ENCODE results near the gene RS1. TPM values are rescaled to one million over a fixed set of nuclear protein-coding genes. Genes with fewer than 3 reads are reported as not detected.

Gene RS1
- total and polyA plus RNA-seq, 12 donors: not detected

DNA sequence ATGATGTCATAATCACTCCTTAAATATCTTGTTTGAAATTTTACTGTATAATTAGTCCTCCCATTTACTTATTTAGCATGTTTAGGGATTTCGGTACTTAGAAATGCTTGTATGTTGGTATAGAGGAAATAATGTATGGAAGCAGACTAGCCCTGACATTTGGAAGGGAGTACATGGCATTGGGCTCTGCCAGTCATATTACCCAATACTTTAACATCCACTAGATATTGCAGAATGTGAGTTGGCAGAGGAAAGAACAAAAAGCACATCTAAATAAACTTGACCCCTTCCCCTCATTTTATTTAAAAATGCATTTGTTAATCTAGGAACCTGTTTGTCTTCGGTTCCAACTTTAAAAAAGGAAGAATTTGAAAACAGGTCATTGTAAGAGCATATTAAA is 77.8 kb downstream of the RS1 start:
- no peak for DNase-seq
- intact Hi-C loops (cut with DNase I): no loop called here
- Histone ChIP-seq H3K27me3 (no peaks in the 10 kb centered on the region), H3K36me3 (replicated peaks in 1 of 2) (no peaks in the 10 kb centered on the region), H3K4me1 (replicated peaks in 1 of 2) (no peaks in the 10 kb centered on the region), H3K27ac (no peak overlapping the region), H3K9me3 (replicated peaks in 1 of 3) (no peaks in the 10 kb centered on the region), H3K4me3 (no peak overlapping the region)
- no peak for TF ChIP-seq POLR2A (IDR thresholded peaks at IDR 0.05)
- no peak for TF ChIP-seq CTCF (IDR thresholded peaks at IDR 0.05)
- 78 to 100% (median 91%) methylated on average over 2 of the region's 2 CpGs for WGBS, 4 donors

DNA sequence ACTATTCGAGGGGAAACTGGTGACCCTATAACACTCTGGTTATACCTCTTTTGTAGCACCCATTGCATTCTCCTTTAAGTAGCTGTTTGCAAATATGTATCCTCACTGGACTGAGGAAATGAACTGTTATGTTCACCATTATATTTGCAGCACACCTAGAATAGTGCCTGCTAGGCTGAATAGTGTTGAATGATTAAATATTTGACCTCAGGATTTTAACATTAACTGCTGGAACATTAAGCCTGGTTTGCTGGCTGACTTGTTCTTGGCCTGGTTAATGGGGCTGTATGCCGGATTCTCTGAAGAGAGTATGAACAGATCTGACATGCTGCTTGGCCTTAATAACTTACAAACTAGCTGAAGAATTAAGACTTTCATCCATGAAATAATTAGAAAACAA is 80.1 kb downstream of the RS1 start:
- H3K4me1 ChIP-seq (replicated peaks in 1 of 2): no peaks in the 10 kb centered on the region
- WGBS, 4 donors: 75 to 94% (median 85%) methylated on average over 2 of the region's 2 CpGs
- no peaks in the 10 kb centered on the region for H3K9me3 ChIP-seq (replicated peaks in 1 of 3)
- intact Hi-C loops (cut with DNase I): no loop called here
- DNase-seq: no peak
- H3K4me3 ChIP-seq: no peak overlapping the region
- no peak overlapping the region for H3K27ac ChIP-seq
- no peak for TF ChIP-seq CTCF (IDR thresholded peaks at IDR 0.05)
- TF ChIP-seq POLR2A (IDR thresholded peaks at IDR 0.05): no peak
- no peaks in the 10 kb centered on the region for H3K36me3 ChIP-seq (replicated peaks in 1 of 2)
- no peaks in the 10 kb centered on the region for H3K27me3 ChIP-seq

Other genes with a start within 250 kb of the RS1 start
- 10 to 100 TPM in 2 of 9 donors, 1 to 10 TPM in 7; 3.8 to 13.8 (median 7.8) TPM for gene CDKL5, start 246.5 kb downstream of the RS1 start, total RNA-seq
- gene CDKL5, start 246.5 kb downstream of the RS1 start, polyA plus RNA-seq: 1 to 10 TPM in 2 of 3 donors, under 1 TPM in 1; 0.40 to 6.2 (median 1.2) TPM
- 1 to 10 TPM in 1 of 9 donors, under 1 TPM in 4, not detected in 4; 0.41 to 3.6 (median 0.60) TPM for gene PPEF1, start 35.5 kb upstream of the RS1 start, total RNA-seq
- under 1 TPM; 0.29 to 0.44 (median 0.32) TPM for gene PPEF1, start 35.5 kb upstream of the RS1 start, polyA plus RNA-seq